IPS-15b (cell line): ENCODE data around the gene DUSP28.

Source experiments
- H3K27me3 ChIP-seq: one replicate; pipeline ENCODE4 v1.6.1; 2013; ENCODE audit warnings: low read length; ENCODE audit not compliant: control insufficient read depth, insufficient read depth
- H3K36me3 ChIP-seq: one replicate; pipeline ENCODE4 v1.6.1; 2013; ENCODE audit warnings: low read length; ENCODE audit not compliant: control insufficient read depth, insufficient read depth
- H3K4me1 ChIP-seq: one replicate; pipeline ENCODE4 v1.6.1; 2013; ENCODE audit warnings: mild to moderate bottlenecking, low read length; ENCODE audit not compliant: control insufficient read depth, insufficient read depth
- H3K4me3 ChIP-seq: one replicate; pipeline ENCODE4 v1.5.1; 2013; ENCODE audit warnings: low read depth, low read length
- H3K9ac ChIP-seq: one replicate; pipeline ENCODE4 v1.6.1; 2013; ENCODE audit warnings: low read depth, mild to moderate bottlenecking, low read length
- H3K9me3 ChIP-seq: one replicate; pipeline ENCODE4 v1.6.1; 2013; ENCODE audit warnings: mild to moderate bottlenecking, low read length; ENCODE audit not compliant: control insufficient read depth, insufficient read depth

The DUSP28 gene

GRCh38 chr2:240602266-240603050, 42.3 kb downstream of the DUSP28 start:
- no peaks in the 10 kb centered on the region for H3K4me1 ChIP-seq
- H3K4me3 ChIP-seq: no peak overlapping the region
- H3K27me3 ChIP-seq: no peaks in the 10 kb centered on the region
- H3K36me3 ChIP-seq: peaks cover 7% of the 10 kb centered on the region
- no peak overlapping the region for H3K9ac ChIP-seq
- H3K9me3 ChIP-seq: no peaks in the 10 kb centered on the region

GRCh38 chr2:240603081-240603835, 43.1 kb downstream of the DUSP28 start:
- Histone ChIP-seq H3K9me3 (no peaks in the 10 kb centered on the region), H3K9ac (no peak overlapping the region), H3K36me3 (peaks cover 3% of the 10 kb centered on the region), H3K4me3 (no peak overlapping the region), H3K4me1 (no peaks in the 10 kb centered on the region), H3K27me3 (no peaks in the 10 kb centered on the region)

DNA sequence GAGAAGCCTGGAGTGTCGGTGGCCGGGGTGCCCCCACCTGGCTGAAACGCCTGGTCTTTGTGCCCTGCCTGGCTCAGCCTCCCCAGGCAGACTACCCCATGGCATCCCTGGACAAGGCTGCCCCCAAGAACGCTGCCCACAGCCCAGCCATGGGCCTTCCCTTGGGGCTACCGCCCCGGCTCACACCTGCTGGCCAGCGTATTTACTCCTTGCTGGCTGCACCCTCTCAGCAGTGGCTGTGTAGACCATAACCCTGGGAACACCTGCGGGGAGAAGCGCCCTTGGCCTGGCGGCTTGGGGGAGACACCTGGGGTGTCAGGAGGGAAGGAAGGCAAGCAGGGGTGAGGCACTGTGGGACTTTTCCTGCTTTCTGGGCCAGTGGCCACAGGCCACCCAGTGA, 43.7 kb downstream of the DUSP28 start:
- H3K4me3 ChIP-seq: no peak overlapping the region
- no peaks in the 10 kb centered on the region for H3K27me3 ChIP-seq
- H3K36me3 ChIP-seq: peaks cover 3% of the 10 kb centered on the region
- no peak overlapping the region for H3K9ac ChIP-seq
- H3K4me1 ChIP-seq: no peaks in the 10 kb centered on the region
- H3K9me3 ChIP-seq: no peaks in the 10 kb centered on the region

- H3K4me1 ChIP-seq: no peaks in the 10 kb centered on the region
- H3K4me3 ChIP-seq: no peak overlapping the region
- H3K36me3 ChIP-seq: peaks cover 3% of the 10 kb centered on the region
- no peaks in the 10 kb centered on the region for H3K9me3 ChIP-seq
- H3K27me3 ChIP-seq: no peaks in the 10 kb centered on the region
- H3K9ac ChIP-seq: no peak overlapping the region
Observed at GRCh38 chr2:240604291-240604938, 44.3 kb downstream of the DUSP28 start.

DNA sequence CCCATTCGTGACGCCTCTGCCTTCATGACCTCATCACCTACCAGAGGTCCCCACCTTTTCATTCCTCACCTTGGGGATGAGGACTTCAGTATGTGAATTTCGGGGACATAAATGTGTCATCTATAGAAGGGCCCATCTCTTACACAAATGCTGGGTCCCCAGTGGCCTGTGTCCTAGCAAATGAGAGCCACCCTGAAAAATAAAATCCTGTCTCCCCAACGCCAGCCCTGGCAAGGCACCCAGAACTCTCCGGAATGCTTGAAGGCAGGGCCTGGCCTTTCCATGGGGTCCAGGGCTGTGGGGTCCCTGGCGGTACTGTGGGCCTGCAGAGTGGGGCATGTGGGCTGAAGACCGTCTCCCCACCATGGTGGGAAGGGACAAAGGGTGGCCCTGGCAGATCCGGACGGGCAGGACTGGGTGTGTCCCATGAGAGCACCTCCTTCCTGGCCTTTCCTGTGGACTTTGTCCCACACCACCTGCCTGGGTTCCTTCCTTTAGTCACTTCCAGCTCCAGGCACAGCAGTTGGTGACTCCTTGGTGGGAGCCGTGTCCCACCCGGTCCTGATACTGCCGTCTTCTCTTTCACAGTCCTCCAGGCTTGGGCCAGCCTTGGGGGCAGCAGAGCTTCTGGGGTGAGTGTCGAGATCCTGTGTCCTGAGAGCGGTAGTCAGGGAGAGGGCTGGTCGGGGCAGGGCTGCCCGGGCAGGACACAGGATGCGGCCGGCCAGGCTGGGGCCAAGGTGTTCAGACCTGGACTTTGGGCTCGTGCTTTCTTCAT, 45.0 kb downstream of the DUSP28 start:
- Histone ChIP-seq H3K4me3 (no peak overlapping the region), H3K36me3 (peaks cover 3% of the 10 kb centered on the region), H3K4me1 (no peaks in the 10 kb centered on the region), H3K27me3 (no peaks in the 10 kb centered on the region), H3K9ac (no peak overlapping the region), H3K9me3 (no peaks in the 10 kb centered on the region)

GRCh38 chr2:240605867-240606743, 45.9 kb downstream of the DUSP28 start:
- H3K27me3 ChIP-seq: no peaks in the 10 kb centered on the region
- H3K9ac ChIP-seq: no peak overlapping the region
- no peaks in the 10 kb centered on the region for H3K36me3 ChIP-seq
- H3K9me3 ChIP-seq: no peaks in the 10 kb centered on the region
- no peak overlapping the region for H3K4me3 ChIP-seq
- no peaks in the 10 kb centered on the region for H3K4me1 ChIP-seq

DNA sequence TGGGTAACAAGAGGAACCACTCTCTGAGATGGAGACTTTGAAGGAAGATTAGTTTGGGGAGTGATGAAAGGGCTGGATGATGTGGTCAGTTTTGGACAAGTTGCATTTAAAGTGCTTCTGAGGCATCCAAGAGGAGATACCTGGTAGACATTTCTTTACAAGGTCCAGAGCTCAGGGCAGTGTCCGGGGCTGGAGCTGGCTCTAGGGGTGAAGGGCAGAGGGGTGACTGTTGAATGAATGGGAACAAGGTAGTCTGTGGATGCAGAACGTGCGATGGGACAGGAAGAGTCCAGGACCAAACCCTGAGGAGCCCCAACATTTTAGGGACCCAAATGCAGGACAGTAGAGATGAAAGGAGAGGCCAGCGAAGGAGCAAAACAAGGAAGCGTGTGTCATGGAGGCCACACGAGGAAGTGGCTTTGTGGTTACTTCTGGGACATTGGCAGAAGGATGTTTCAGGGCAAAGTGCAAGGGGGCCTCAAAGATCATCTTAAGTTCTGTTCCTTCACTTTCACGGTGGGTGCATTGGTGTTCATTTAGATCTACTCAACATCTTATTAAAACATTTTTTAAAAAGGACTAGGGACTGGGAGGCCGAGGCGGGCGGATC, 51.5 kb downstream of the DUSP28 start:
- H3K9me3 ChIP-seq: peaks cover 4% of the 10 kb centered on the region
- no peaks in the 10 kb centered on the region for H3K36me3 ChIP-seq
- no peak overlapping the region for H3K4me3 ChIP-seq
- H3K9ac ChIP-seq: no peak overlapping the region
- no peaks in the 10 kb centered on the region for H3K27me3 ChIP-seq
- no peaks in the 10 kb centered on the region for H3K4me1 ChIP-seq
